ENCODE data around the gene KDM6A. TPM values are rescaled to one million over a fixed set of nuclear protein-coding genes. Genes with fewer than 3 reads are reported as not detected.
A peak's percentile ranks its signal among the peaks of the same experiment; 100 is the strongest.
"Not testable (repeated sequence)": the region's sequence is repeated elsewhere in the genome, so short reads cannot be mapped to it uniquely, and the experiment has no call there.

Gene KDM6A
- 10 to 100 TPM; 19.9 to 62.0 (median 26.6) TPM for total RNA-seq

GRCh38 chrX:44872821-44873414 is at the start of gene KDM6A:
Gene KDM6A (plus strand): TSS chrX:44873188. CDS start chrX:44873552, 364 bp downstream.
- ATAC-seq (ENCODE audit: low FRiP score in 2 of 2) (peak; percentile 95 to 97), DNase-seq (peak; percentile 99 to 100)
- Histone ChIP-seq H3K4me1 (peaks cover 0 to 36% (median 17%) of the 10 kb centered on the region in 4 donors), H3K27me3 (no peaks in the 10 kb centered on the region), H3K4me3 (peak within 1 kb of the TSS; percentile 67 to 94 (median 77)), H3K27ac (peak within 1 kb of the TSS; percentile 96 to 99 (median 98)), H3K9me3 (no peaks in the 10 kb centered on the region), H3K36me3 (no peaks in the 10 kb centered on the region)
- TF ChIP-seq CTCF (IDR thresholded peaks at IDR 0.05) = no peak
- peak in 3 of 4 donors; percentile 71 to 90 (median 79) for TF ChIP-seq POLR2A (IDR thresholded peaks at IDR 0.05)
- peak; percentile 74 to 90 for TF ChIP-seq POLR2AphosphoS5 (IDR thresholded peaks at IDR 0.05)
- TF ChIP-seq EP300 (IDR thresholded peaks at IDR 0.05) = peak in 1 of 4 donors; percentile 57
- 0% methylated on average over 43 of the region's 61 CpGs; no CpG with 5 or more reads in 1 of the 2 donors for whole genome bisulfite sequencing, 2 donors

DNA sequence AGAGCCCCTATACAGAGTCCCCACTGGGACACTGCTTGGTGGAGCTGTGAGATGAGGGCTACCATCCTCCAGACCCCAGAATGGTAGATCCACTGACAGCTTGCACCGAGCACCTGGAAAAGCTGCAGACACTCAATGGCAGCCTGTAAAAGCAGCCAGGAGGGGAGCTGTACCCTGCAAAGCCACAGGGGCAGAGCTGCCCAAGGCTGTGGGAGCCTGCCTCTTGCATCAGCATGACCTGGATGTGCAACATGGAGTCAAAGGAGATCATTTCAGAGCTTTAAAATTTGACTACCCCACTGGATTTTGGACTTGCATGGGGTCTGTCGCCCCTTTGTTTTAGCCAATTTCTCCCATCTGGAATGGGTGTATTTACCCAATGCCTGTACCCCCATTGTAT is 49.8 kb upstream of the KDM6A start:
- ATAC-seq (ENCODE audit: low FRiP score in 2 of 2); H3K27me3 ChIP-seq; H3K4me1 ChIP-seq; H3K4me3 ChIP-seq; H3K27ac ChIP-seq; H3K9me3 ChIP-seq; H3K36me3 ChIP-seq; DNase-seq: not testable (repeated sequence)
- 75% methylated on average over 1 to 2 of the region's 2 CpGs for WGBS, 2 donors

DNA sequence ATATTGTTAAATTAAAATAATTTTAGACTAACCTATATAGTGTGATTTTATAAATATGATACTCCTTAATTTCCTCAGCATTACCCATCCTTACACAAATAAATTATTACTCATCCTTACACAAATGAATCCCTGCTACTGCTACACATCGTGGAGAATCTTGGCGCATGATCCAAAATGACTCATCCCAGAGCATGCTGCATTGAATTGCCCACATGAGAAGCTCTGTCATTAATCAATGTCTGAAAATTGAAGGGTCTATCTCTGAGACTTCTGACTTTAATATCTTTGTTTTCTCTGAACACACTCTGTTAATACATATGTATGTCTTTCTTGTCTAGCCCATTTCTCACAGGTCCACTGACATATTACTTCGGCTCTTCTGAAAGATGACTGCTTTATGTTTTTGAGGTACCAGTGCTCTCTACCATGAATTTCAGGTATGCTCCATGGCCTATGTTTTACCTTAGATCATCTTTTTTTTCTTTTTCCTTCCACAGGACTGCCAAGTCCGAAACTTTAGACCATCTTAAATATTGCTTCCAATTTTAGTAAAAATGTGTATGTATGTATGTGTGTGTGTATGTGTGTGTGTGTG is 44.9 kb upstream of the KDM6A start:
- no peaks in the 10 kb centered on the region for H3K4me1 ChIP-seq
- no peaks in the 10 kb centered on the region for H3K9me3 ChIP-seq
- 81 to 88% methylated on average over 4 of the region's 4 CpGs for WGBS, 2 donors
- H3K27me3 ChIP-seq = no peaks in the 10 kb centered on the region
- DNase-seq = no peak
- no peak overlapping the region for H3K4me3 ChIP-seq
- no peaks in the 10 kb centered on the region for H3K36me3 ChIP-seq
- TF ChIP-seq CTCF (IDR thresholded peaks at IDR 0.05) = no peak
- no peak for ATAC-seq (ENCODE audit: low FRiP score in 2 of 2)
- H3K27ac ChIP-seq = no peak overlapping the region

DNA sequence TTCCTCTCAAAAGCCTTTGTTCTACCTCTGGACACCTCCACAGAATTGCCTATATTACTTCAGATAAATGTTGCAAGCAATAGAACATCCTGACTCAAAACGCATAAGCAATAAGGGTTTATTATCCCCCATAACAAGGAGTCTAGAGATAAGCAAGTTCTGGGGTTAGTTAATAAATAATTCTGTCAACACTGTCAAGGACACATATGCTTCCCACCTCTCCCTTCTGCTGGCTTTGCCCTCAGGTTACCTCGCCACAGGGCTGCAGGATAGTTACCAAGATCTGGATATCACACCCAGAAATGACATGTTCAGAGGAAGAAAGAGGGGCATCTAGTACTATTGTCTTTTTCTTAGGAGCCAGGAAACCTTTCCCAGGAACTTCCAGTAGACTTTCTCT is 43.2 kb upstream of the KDM6A start:
- ATAC-seq (ENCODE audit: low FRiP score in 2 of 2) (no peak), DNase-seq (no peak)
- Histone ChIP-seq H3K27ac (no peak overlapping the region), H3K4me3 (no peak overlapping the region), H3K36me3 (no peaks in the 10 kb centered on the region), H3K4me1 (no peaks in the 10 kb centered on the region), H3K9me3 (no peaks in the 10 kb centered on the region), H3K27me3 (no peaks in the 10 kb centered on the region)
- 46 to 50% methylated on average over 2 of the region's 2 CpGs for WGBS, 2 donors
- no peak for TF ChIP-seq EP300 (IDR thresholded peaks at IDR 0.05)
- no peak for TF ChIP-seq POLR2AphosphoS5 (IDR thresholded peaks at IDR 0.05)

GRCh38 chrX:44842550-44843317 is 30.3 kb upstream of the KDM6A start:
- 86 to 88% methylated on average over 5 to 10 of the region's 10 CpGs for WGBS, 2 donors

More at GRCh38 chrX:44842550-44843317, 30.3 kb upstream of the KDM6A start:
- no peak overlapping the region for H3K27ac ChIP-seq
- no peaks in the 10 kb centered on the region for H3K9me3 ChIP-seq
- DNase-seq (no peak), ATAC-seq (ENCODE audit: low FRiP score in 2 of 2) (no peak)
- no peaks in the 10 kb centered on the region for H3K27me3 ChIP-seq
- H3K4me3 ChIP-seq = no peak overlapping the region
- TF ChIP-seq POLR2AphosphoS5 (IDR thresholded peaks at IDR 0.05) = no peak
- TF ChIP-seq POLR2A (IDR thresholded peaks at IDR 0.05) = no peak
- no peak for TF ChIP-seq CTCF (IDR thresholded peaks at IDR 0.05)
- TF ChIP-seq EP300 (IDR thresholded peaks at IDR 0.05) = no peak
- no peaks in the 10 kb centered on the region for H3K36me3 ChIP-seq
- H3K4me1 ChIP-seq = no peaks in the 10 kb centered on the region

Data from upper lobe of left lung (tissue), 6 donors.